Stomach (tissue), 4 donors: ENCODE results near the gene CCR7.

Experiments
- CTCF ChIP-seq, 7 experiments: fragments of 450-650 bp in 4 of 7; fragments of 200-600 bp in 3 of 7; sonication (generic) in 3 of 7; IDR thresholded peaks; one replicate each; pipeline ENCODE4 v1.5.1; 2016 to 2019; ENCODE audit warnings: antibody characterized with exemption in 7 of 7, control low read depth in 2 of 7, mild to moderate bottlenecking in 1 of 7
- POLR2A ChIP-seq, 4 donors: fragments of 450-650 bp; IDR thresholded peaks; one replicate each; pipeline ENCODE4 v1.6.1; 2016; ENCODE audit warnings: antibody characterized with exemption in 4 of 4, control low read depth in 2 of 4, mild to moderate bottlenecking in 1 of 4, moderate library complexity in 1 of 4

DNA sequence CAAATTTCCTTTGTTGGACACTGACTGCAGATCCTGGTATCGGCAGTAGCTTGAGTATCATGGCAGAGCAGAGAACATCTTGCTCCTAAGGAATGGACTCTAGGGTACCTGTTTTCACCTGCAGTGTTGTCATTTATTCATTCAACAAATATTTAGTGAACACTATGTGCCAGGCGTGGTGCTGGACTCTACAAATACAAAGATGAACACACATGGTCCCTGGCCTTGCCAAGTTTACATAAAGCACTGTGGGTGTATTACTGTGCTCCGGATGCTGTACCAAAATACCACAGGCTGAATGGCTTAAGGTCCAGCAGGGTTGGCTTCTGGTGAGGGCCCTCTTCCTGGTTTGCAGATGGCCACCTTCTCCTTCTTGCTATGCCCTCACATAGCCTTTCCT is 14.2 kb upstream of the CCR7 start:
- no peak for TF ChIP-seq CTCF (IDR thresholded peaks at IDR 0.05)
- no peak for TF ChIP-seq POLR2A (IDR thresholded peaks at IDR 0.05)
